ENCODE measurements around the gene MRPL22.

DNA sequence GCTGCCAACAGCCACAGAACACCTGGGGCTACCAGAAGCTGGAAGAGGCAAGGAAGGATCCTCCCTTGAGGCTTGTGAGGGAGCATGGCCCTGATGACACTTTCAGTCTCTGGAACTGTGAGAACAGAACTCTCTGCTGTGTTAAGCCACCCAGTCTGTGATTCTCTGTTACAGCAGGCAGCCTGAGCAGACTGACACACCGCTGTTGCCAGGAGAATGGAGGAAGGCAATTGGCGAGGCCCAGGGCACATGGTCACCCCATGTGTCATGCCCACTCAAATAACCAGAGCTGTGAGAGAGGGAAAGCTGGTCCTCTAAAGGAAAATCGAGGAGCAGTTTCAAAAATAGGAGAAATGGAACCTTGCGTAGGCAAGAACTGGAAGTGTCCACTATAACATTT lies 60.6 kb downstream of the MRPL22 start:
- TF ChIP-seq FOXA1 (IDR thresholded peaks at IDR 0.05): no peak
- TF ChIP-seq SP1 (IDR thresholded peaks at IDR 0.05): no peak
- TF ChIP-seq NFRKB (IDR thresholded peaks at IDR 0.05): no peak
- TF ChIP-seq ZNF384 (IDR thresholded peaks at IDR 0.05): no peak
- no peak for TF ChIP-seq BHLHE40 (IDR thresholded peaks at IDR 0.05; ENCODE audit: borderline replicate concordance)
- no peak for TF ChIP-seq FOXM1 (IDR thresholded peaks at IDR 0.05; ENCODE audit: borderline replicate concordance)
- TF ChIP-seq TARDBP (IDR thresholded peaks at IDR 0.05): no peak

Data from HEK293T (cell line).